SK-N-SH (cell line): ENCODE data around the gene PSG1. TPM values are rescaled to one million over a fixed set of nuclear protein-coding genes. Genes with fewer than 3 reads are reported as not detected.
"Not testable (repeated sequence)": the region's sequence is repeated elsewhere in the genome, so short reads cannot be mapped to it uniquely, and the experiment has no call there.

Experiments
- CTCF ChIA-PET: fragments of 300-600, 350-600 bp; formaldehyde crosslinking; extraction: SDS; loops from one replicate; lab custom pipeline; 2021; lab: Yijun Ruan, JAX
- POLR2A ChIA-PET: fragments of 350-600 bp; sonication (Branson Sonifier 250); formaldehyde crosslinking; extraction: SDS; loops from one replicate; lab custom pipeline; 2020; ENCODE audit warnings: antibody characterized with exemption, inconsistent platforms; lab: Yijun Ruan, JAX
- DNase-seq: peaks from one replicate; pipeline ENCODE4 v3.0.0; 2012
- H2AFZ ChIP-seq: fragments of 200-600 bp; sonication (generic); 2 replicates; pipeline ENCODE4 v1.8.1; 2016; ENCODE audit warnings: antibody characterized with exemption, mild to moderate bottlenecking, low read depth
- H3F3A ChIP-seq: fragments of 200-600 bp; sonication (generic); replicated peaks from 2 replicates; pipeline ENCODE3; 2016; ENCODE audit warnings: antibody characterized with exemption, mild to moderate bottlenecking; ENCODE audit not compliant: insufficient read depth
- H3K27ac ChIP-seq, 2 experiments: fragments of 200-500 bp in 1 of 2; fragments of 200-600 bp in 1 of 2; sonication (Bioruptor generic) in 1 of 2; sonication (generic), shearing (Covaris generic) in 1 of 2; 2 replicates each; pipeline versions ENCODE4 v1.5.1 to v1.6.1; 2014 to 2016; ENCODE audit warnings: low read depth in 2 of 2, inconsistent platforms in 1 of 2, low read length in 1 of 2, mild to moderate bottlenecking in 1 of 2, mixed read lengths in 1 of 2
- H3K27me3 ChIP-seq: fragments of 200-600 bp; sonication (generic), shearing (Covaris generic); 2 replicates; pipeline ENCODE4 v1.6.1; 2016; ENCODE audit warnings: mixed run types; ENCODE audit not compliant: insufficient read depth
- H3K36me3 ChIP-seq, 2 experiments: fragments of 200-500 bp in 1 of 2; fragments of 200-600 bp in 1 of 2; sonication (Bioruptor generic) in 1 of 2; sonication (generic) in 1 of 2; replicated peaks in 1 of 2; 2 replicates each; pipeline versions ENCODE3 to v1.5.1; 2014 to 2016; ENCODE audit warnings: low read length in 1 of 2, mild to moderate bottlenecking in 1 of 2; ENCODE audit not compliant: insufficient read depth in 2 of 2, control insufficient read depth in 1 of 2
- H3K4me1 ChIP-seq, 2 experiments: fragments of 200-500 bp in 1 of 2; fragments of 200-600 bp in 1 of 2; sonication (Bioruptor generic) in 1 of 2; sonication (generic), shearing (Covaris generic) in 1 of 2; 2 replicates each; pipeline versions ENCODE4 v1.5.1 to v1.6.1; 2014 to 2016; ENCODE audit warnings: low read depth in 1 of 2, low read length in 1 of 2, mixed run types in 1 of 2; ENCODE audit not compliant: insufficient read depth in 2 of 2, control insufficient read depth in 1 of 2
- H3K4me2 ChIP-seq: fragments of 200-600 bp; sonication (generic), shearing (Covaris generic); 2 replicates; pipeline ENCODE4 v1.6.1; 2017; ENCODE audit warnings: mixed run types
- H3K4me3 ChIP-seq, 2 experiments: fragments of 200-500 bp in 1 of 2; fragments of 200-600 bp in 1 of 2; sonication (Bioruptor generic) in 1 of 2; sonication (generic), shearing (Covaris generic) in 1 of 2; 2 replicates each; pipeline versions ENCODE4 v1.5.1 to v1.8.1; 2014 to 2016; ENCODE audit warnings: low read depth in 2 of 2, inconsistent platforms in 1 of 2, low read length in 1 of 2, mild to moderate bottlenecking in 1 of 2, mixed read lengths in 1 of 2, moderate library complexity in 1 of 2
- H3K79me2 ChIP-seq: fragments of 200-600 bp; sonication (generic); 2 replicates; pipeline ENCODE4 v1.8.1; 2017; ENCODE audit warnings: mild to moderate bottlenecking; ENCODE audit not compliant: insufficient read depth
- H3K9ac ChIP-seq: fragments of 200-600 bp; sonication (generic); 2 replicates; pipeline ENCODE4 v1.6.1; 2017; ENCODE audit warnings: mixed run types
- H3K9me2 ChIP-seq: fragments of 200-600 bp; sonication (generic); 2 replicates; pipeline ENCODE4 v1.6.1; 2017; ENCODE audit warnings: mixed run types
- H3K9me3 ChIP-seq: fragments of 200-600 bp; sonication (generic); 2 replicates; pipeline ENCODE4 v1.6.1; 2017; ENCODE audit warnings: mixed run types, mild to moderate bottlenecking, moderate library complexity
- H4K20me1 ChIP-seq: fragments of 200-600 bp; sonication (generic); 2 replicates; pipeline ENCODE4 v1.6.1; 2017; ENCODE audit warnings: mild to moderate bottlenecking, mixed run types; ENCODE audit not compliant: insufficient read depth
- USF1 ChIP-seq: IDR thresholded peaks from 2 replicates; pipeline ENCODE4 v1.4.0; 2012; ENCODE audit warnings: low read depth, borderline replicate concordance
- WGBS: methylation state at CpG from one replicate; pipeline ENCODE4 v1.1.6; 2017; ENCODE audit warnings: low lambda C conversion rate; 5-methylcytosine and 5-hydroxymethylcytosine counted together
- polyA plus RNA-seq, 3 experiments: library from polyadenylated mRNA; depleted of rRNA; stranded (reverse); fragments of >200 nt; gene quantifications; 2 replicates each; pipeline ENCODE4 v1.2.3, GENCODE V29; 2012

Gene PSG1
- polyA plus RNA-seq, 1 of the 3 experiments (the other 2 are of a cell fraction): 0.18 TPM

GRCh38 chr19:42912941-42913340 lies 33.4 kb upstream of the PSG1 start:
- H3K9me3 ChIP-seq, POLR2A ChIA-PET, H3K27me3 ChIP-seq, H3K27ac ChIP-seq, H3K4me2 ChIP-seq, H3F3A ChIP-seq, H3K79me2 ChIP-seq, H2AFZ ChIP-seq, H3K9me2 ChIP-seq, DNase-seq, H3K4me3 ChIP-seq, H4K20me1 ChIP-seq, H3K36me3 ChIP-seq, CTCF ChIA-PET, H3K9ac ChIP-seq, H3K4me1 ChIP-seq: not testable (repeated sequence)
- 53% methylated on average over 4 of the region's 4 CpGs for WGBS

GRCh38 chr19:42911731-42912130 lies 32.2 kb upstream of the PSG1 start:
- H3K27ac ChIP-seq, H3K4me3 ChIP-seq, H2AFZ ChIP-seq, H3K9ac ChIP-seq, POLR2A ChIA-PET, H3K36me3 ChIP-seq, DNase-seq, H3K79me2 ChIP-seq, CTCF ChIA-PET, H3K4me2 ChIP-seq, H3K9me2 ChIP-seq, H4K20me1 ChIP-seq, H3K4me1 ChIP-seq, H3K27me3 ChIP-seq, H3K9me3 ChIP-seq, H3F3A ChIP-seq: not testable (repeated sequence)
- WGBS: 42% methylated on average over 5 of the region's 5 CpGs

- H3K9ac ChIP-seq, H3K4me3 ChIP-seq, H3K4me2 ChIP-seq, DNase-seq, H3K27ac ChIP-seq, POLR2A ChIA-PET, H2AFZ ChIP-seq, H3K9me2 ChIP-seq, H3K79me2 ChIP-seq, H3F3A ChIP-seq, H3K4me1 ChIP-seq, H3K27me3 ChIP-seq, H4K20me1 ChIP-seq, CTCF ChIA-PET, H3K9me3 ChIP-seq, H3K36me3 ChIP-seq: not testable (repeated sequence)
- 21% methylated on average over 5 of the region's 5 CpGs for WGBS
Measured at GRCh38 chr19:42906162-42906561, 26.6 kb upstream of the PSG1 start.

- peak; percentile 47; the same call in 1 of the 2 replicates for TF ChIP-seq USF1
- TF ChIP-seq, all 33 proteins: peak for 1; not testable (repeated sequence) for 32
- H3K9me3 ChIP-seq, H3K4me2 ChIP-seq, H3F3A ChIP-seq, H3K27me3 ChIP-seq, H3K9ac ChIP-seq, H3K79me2 ChIP-seq, H3K4me1 ChIP-seq, H2AFZ ChIP-seq, H3K4me3 ChIP-seq, H4K20me1 ChIP-seq, DNase-seq, POLR2A ChIA-PET, H3K27ac ChIP-seq, H3K9me2 ChIP-seq, H3K36me3 ChIP-seq: not testable (repeated sequence)
- WGBS: 35% methylated on average over 4 of the region's 4 CpGs
- CTCF ChIA-PET: interaction anchor here (1.7 kb wide), 1 partner anchor 15 kb away, joined by 5 read pairs; no protein-coding TSS in a partner anchor
Measured at GRCh38 chr19:42900561-42900960, 21.0 kb upstream of the PSG1 start.

- H3K27me3 ChIP-seq, H2AFZ ChIP-seq, POLR2A ChIA-PET, H4K20me1 ChIP-seq, H3K9ac ChIP-seq, H3K9me2 ChIP-seq, H3K9me3 ChIP-seq, DNase-seq, H3K4me3 ChIP-seq, H3K36me3 ChIP-seq, H3K79me2 ChIP-seq, H3K4me1 ChIP-seq, H3F3A ChIP-seq, H3K4me2 ChIP-seq, H3K27ac ChIP-seq: not testable (repeated sequence)
- CTCF ChIA-PET: interaction anchor here (1.7 kb wide), 1 partner anchor 14 kb away, joined by 5 read pairs; no protein-coding TSS in a partner anchor
- WGBS: 31% methylated on average over 10 of the region's 12 CpGs
Measured at GRCh38 chr19:42899674-42900073, 20.2 kb upstream of the PSG1 start.

- DNase-seq, H3K9ac ChIP-seq, H2AFZ ChIP-seq, H3K4me1 ChIP-seq, H3F3A ChIP-seq, H3K27me3 ChIP-seq, H3K79me2 ChIP-seq, H3K27ac ChIP-seq, POLR2A ChIA-PET, H3K4me2 ChIP-seq, H3K9me3 ChIP-seq, H3K36me3 ChIP-seq, H3K4me3 ChIP-seq, H3K9me2 ChIP-seq, CTCF ChIA-PET, H4K20me1 ChIP-seq: not testable (repeated sequence)
- 32% methylated on average over 1 of the region's 1 CpG for WGBS
Measured at GRCh38 chr19:42899110-42899509, 19.6 kb upstream of the PSG1 start.
